A673 (cell line): Measurements from ENCODE around the gene FXYD3.

Experiments used
- CTCF ChIP-seq: fragments of 300-800, 200-600 bp; sonication (generic); conservative IDR thresholded peaks from 2 replicates; pipeline ENCODE4 v1.5.1; 2017; ENCODE audit warnings: low read depth, mild to moderate bottlenecking, antibody characterized with exemption, low read length, moderate library complexity, mixed read lengths
- EZH2 ChIP-seq: fragments of 200-600 bp; sonication (generic); IDR thresholded peaks from 2 replicates; pipeline ENCODE4 v1.6.1; 2017; ENCODE audit warnings: borderline replicate concordance, low read depth, mild to moderate bottlenecking, mixed read lengths, antibody characterized with exemption, low read length; ENCODE audit not compliant: poor library complexity, severe bottlenecking

- TF ChIP-seq EZH2, result no peak
- no peak for TF ChIP-seq CTCF
Measured at GRCh38 chr19:35106898-35107541, 8.6 kb upstream of the FXYD3 start.
